ENCODE data around the gene GPR15.

GPR15 gene

GRCh38 chr3:98583766-98584165 lies 52.0 kb downstream of the GPR15 start:
- no peak overlapping the region for H3K4me3 Mint-ChIP-seq
- H3K27ac Mint-ChIP-seq: no peak overlapping the region
- no peaks in the 10 kb centered on the region for H3K9me3 Mint-ChIP-seq
- ATAC-seq (no peak), DNase-seq (no peak)
- no peaks in the 10 kb centered on the region for H3K27me3 Mint-ChIP-seq
- peaks cover 57% of the 10 kb centered on the region for H3K4me1 Mint-ChIP-seq
